Astrocyte (in vitro differentiated cells and primary cell): ENCODE measurements around the gene TENT4A. TPM values are rescaled to one million over a fixed set of nuclear protein-coding genes. Genes with fewer than 3 reads are reported as not detected.

Experiments used
- DNase-seq: peaks from one replicate; pipeline ENCODE4 v3.0.0-alpha.2; 2010; ENCODE audit warnings: low read depth
- FAIRE-seq: peaks from 2 replicates; lab custom pipeline; 2011; peaks lifted over from hg19 to GRCh38; lab: Jason Lieb, UNC
- H2AFZ ChIP-seq: 2 replicates; pipeline ENCODE4 v1.6.0; 2012; ENCODE audit warnings: low read depth, low read length, inconsistent platforms
- H3K27ac ChIP-seq: 2 replicates; pipeline ENCODE4 v1.5.1; 2011; ENCODE audit warnings: low read depth, low read length, inconsistent platforms
- H3K27me3 ChIP-seq: 2 replicates; pipeline ENCODE4 v1.6.0; 2011; ENCODE audit warnings: low read length, inconsistent platforms; ENCODE audit not compliant: insufficient read depth
- H3K36me3 ChIP-seq: 2 replicates; pipeline ENCODE4 v1.5.1; 2011; ENCODE audit warnings: low read length, inconsistent platforms; ENCODE audit not compliant: insufficient read depth
- H3K4me1 ChIP-seq: 2 replicates; pipeline ENCODE4 v1.5.1; 2011; ENCODE audit warnings: low read length, inconsistent platforms; ENCODE audit not compliant: insufficient read depth
- H3K4me2 ChIP-seq: 2 replicates; pipeline ENCODE4 v1.6.0; 2012; ENCODE audit warnings: low read length, inconsistent platforms
- H3K4me3 ChIP-seq: 2 replicates; pipeline ENCODE4 v1.5.1; 2011; ENCODE audit warnings: low read depth, mild to moderate bottlenecking, low read length, inconsistent platforms; ENCODE audit not compliant: insufficient read depth
- H3K79me2 ChIP-seq: 2 replicates; pipeline ENCODE4 v1.6.0; 2012; ENCODE audit warnings: mild to moderate bottlenecking, low read length, inconsistent platforms; ENCODE audit not compliant: insufficient read depth
- H3K9ac ChIP-seq: 2 replicates; pipeline ENCODE4 v1.6.0; 2012; ENCODE audit warnings: mild to moderate bottlenecking, low read length, inconsistent platforms
- H3K9me3 ChIP-seq: 2 replicates; pipeline ENCODE4 v1.5.1; 2012; ENCODE audit warnings: low read depth, mild to moderate bottlenecking, low read length, inconsistent platforms; ENCODE audit not compliant: insufficient read depth
- H4K20me1 ChIP-seq: 2 replicates; pipeline ENCODE4 v1.6.0; 2012; ENCODE audit warnings: low read length, inconsistent platforms; ENCODE audit not compliant: insufficient read depth
- H3K27ac Mint-ChIP-seq: one replicate; pipeline ENCODE4 v1.8.0; 2021; ENCODE audit warnings: mild to moderate bottlenecking, mixed read lengths; ENCODE audit not compliant: unreplicated experiment
- H3K27me3 Mint-ChIP-seq: one replicate; pipeline ENCODE4 v1.8.0; 2021; ENCODE audit warnings: low read depth, mixed read lengths; ENCODE audit not compliant: unreplicated experiment
- H3K36me3 Mint-ChIP-seq: one replicate; pipeline ENCODE4 v1.8.0; 2021; ENCODE audit warnings: low read depth, mixed read lengths; ENCODE audit not compliant: unreplicated experiment
- H3K4me1 Mint-ChIP-seq: one replicate; pipeline ENCODE4 v1.8.0; 2021; ENCODE audit warnings: low read depth, mixed read lengths; ENCODE audit not compliant: unreplicated experiment
- H3K4me3 Mint-ChIP-seq: one replicate; pipeline ENCODE4 v1.8.0; 2021; ENCODE audit warnings: mild to moderate bottlenecking, moderate library complexity, mixed read lengths; ENCODE audit not compliant: unreplicated experiment
- H3K9me3 Mint-ChIP-seq: one replicate; pipeline ENCODE4 v1.8.0; 2021; ENCODE audit warnings: mild to moderate bottlenecking, mixed read lengths; ENCODE audit not compliant: unreplicated experiment
- EZH2 ChIP-seq: IDR thresholded peaks from 2 replicates; pipeline ENCODE4 v1.6.1; 2012; ENCODE audit warnings: mild to moderate bottlenecking, low read length, inconsistent platforms; ENCODE audit not compliant: insufficient read depth
- total RNA-seq: library from RNA; stranded (reverse); gene quantifications from 2 replicates; pipeline ENCODE4 v1.2.1, GENCODE V29; 2021
- TF ChIP-seq, protein P1 (sequence below): IDR thresholded peaks from 2 replicates; pipeline ENCODE4 v1.5.1; 2011; ENCODE audit warnings: low read depth, mild to moderate bottlenecking, inconsistent platforms, low read length, moderate library complexity; ENCODE audit not compliant: insufficient read depth

The TENT4A gene
- total RNA-seq, 1 donor from 2014 or later: 18.8 TPM

GRCh38 chr5:6731465-6732237 is 18.4 kb downstream of the TENT4A start:
- peaks cover 39% of the 10 kb centered on the region for H3K4me1 ChIP-seq
- H3K79me2 ChIP-seq: peaks cover 93% of the 10 kb centered on the region
- H3K27me3 ChIP-seq: no peaks in the 10 kb centered on the region
- DNase-seq (no peak), FAIRE-seq (no peak)
- Mint-ChIP-seq H3K36me3 (peaks cover 4% of the 10 kb centered on the region), H3K9me3 (no peaks in the 10 kb centered on the region), H3K27me3 (no peaks in the 10 kb centered on the region), H3K4me3 (no peak overlapping the region), H3K4me1 (peaks cover 69% of the 10 kb centered on the region), H3K27ac (peak overlapping the region; percentile 41)
- no peaks in the 10 kb centered on the region for H3K36me3 ChIP-seq
- peak overlapping the region; percentile 76 for H3K9ac ChIP-seq
- H3K27ac ChIP-seq: peak overlapping the region; percentile 91
- TF ChIP-seq, protein P1, sequence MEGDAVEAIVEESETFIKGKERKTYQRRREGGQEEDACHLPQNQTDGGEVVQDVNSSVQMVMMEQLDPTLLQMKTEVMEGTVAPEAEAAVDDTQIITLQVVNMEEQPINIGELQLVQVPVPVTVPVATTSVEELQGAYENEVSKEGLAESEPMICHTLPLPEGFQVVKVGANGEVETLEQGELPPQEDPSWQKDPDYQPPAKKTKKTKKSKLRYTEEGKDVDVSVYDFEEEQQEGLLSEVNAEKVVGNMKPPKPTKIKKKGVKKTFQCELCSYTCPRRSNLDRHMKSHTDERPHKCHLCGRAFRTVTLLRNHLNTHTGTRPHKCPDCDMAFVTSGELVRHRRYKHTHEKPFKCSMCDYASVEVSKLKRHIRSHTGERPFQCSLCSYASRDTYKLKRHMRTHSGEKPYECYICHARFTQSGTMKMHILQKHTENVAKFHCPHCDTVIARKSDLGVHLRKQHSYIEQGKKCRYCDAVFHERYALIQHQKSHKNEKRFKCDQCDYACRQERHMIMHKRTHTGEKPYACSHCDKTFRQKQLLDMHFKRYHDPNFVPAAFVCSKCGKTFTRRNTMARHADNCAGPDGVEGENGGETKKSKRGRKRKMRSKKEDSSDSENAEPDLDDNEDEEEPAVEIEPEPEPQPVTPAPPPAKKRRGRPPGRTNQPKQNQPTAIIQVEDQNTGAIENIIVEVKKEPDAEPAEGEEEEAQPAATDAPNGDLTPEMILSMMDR: no peak
- TF ChIP-seq EZH2: no peak
- no peak overlapping the region for H2AFZ ChIP-seq
- peaks cover 90% of the 10 kb centered on the region for H4K20me1 ChIP-seq
- H3K9me3 ChIP-seq: no peaks in the 10 kb centered on the region
- peak overlapping the region; percentile 37 for H3K4me3 ChIP-seq
- H3K4me2 ChIP-seq: peak overlapping the region; percentile 84

DNA sequence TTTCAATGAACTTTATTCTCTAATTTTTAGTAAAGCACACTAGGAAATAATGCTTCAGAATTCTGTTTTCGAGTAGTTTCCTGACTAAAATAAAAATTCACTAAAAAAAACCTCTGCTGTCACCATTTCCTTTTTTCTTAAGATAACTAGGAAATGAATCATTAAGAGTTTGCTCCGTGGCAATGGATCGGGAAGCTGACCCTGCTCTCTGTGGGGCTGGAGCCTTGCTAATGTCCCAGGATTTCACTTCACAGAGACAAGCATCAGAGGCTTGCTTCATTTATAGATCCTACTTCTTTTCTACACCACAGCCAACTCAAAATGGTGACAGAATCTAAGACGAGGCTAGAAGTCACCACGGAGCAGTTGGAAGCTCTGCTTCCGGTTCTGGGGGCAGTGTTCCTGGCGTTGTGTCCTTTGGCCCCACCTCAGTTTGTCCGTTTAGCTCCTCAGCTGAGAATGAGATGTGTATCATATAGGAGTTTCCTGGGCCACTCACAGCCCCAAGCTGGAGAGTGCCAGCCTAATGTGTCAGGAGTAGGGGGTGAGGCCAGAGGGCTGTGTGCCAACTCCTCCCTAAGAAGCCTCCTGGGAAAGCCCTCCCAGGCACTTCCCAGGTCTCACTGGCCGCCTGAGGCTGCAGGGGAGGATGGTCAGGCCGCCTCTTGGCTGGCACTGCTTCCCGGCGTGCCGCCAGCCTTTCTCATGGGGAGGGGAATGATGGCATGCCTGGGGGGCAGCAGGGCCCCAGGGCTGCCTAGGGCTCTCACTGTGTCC is 19.6 kb downstream of the TENT4A start:
- Mint-ChIP-seq H3K4me1 (peaks cover 73% of the 10 kb centered on the region), H3K9me3 (no peaks in the 10 kb centered on the region), H3K4me3 (peak overlapping the region; percentile 28), H3K27me3 (no peaks in the 10 kb centered on the region), H3K36me3 (peaks cover 3% of the 10 kb centered on the region), H3K27ac (peak overlapping the region; percentile 94)
- Histone ChIP-seq H3K9me3 (no peaks in the 10 kb centered on the region), H3K79me2 (peaks cover 93% of the 10 kb centered on the region), H3K27ac (peak overlapping the region; percentile 91), H3K4me3 (peak overlapping the region; percentile 37), H3K4me2 (peak overlapping the region; percentile 84), H3K9ac (peak overlapping the region; percentile 76), H3K27me3 (no peaks in the 10 kb centered on the region), H3K36me3 (peaks cover 3% of the 10 kb centered on the region), H4K20me1 (peaks cover 90% of the 10 kb centered on the region), H3K4me1 (peaks cover 38% of the 10 kb centered on the region), H2AFZ (no peak overlapping the region)
- DNase-seq (peak; percentile 73), FAIRE-seq (no peak)
- TF ChIP-seq, protein P1: no peak
- TF ChIP-seq EZH2: no peak
